ENCODE measurements around the gene CALN1. TPM values are rescaled to one million over a fixed set of nuclear protein-coding genes. Genes with fewer than 3 reads are reported as not detected.

CALN1 gene
- total RNA-seq, 1 donor from 2014 or later = 0.45 TPM

GRCh38 chr7:71900556-71900955, 511.6 kb downstream of the CALN1 start:
- ATAC-seq (no peak), DNase-seq (ENCODE audit: low spot score) (no peak)

GRCh38 chr7:71896535-71896934, 515.6 kb downstream of the CALN1 start:
- ATAC-seq = no peak
- DNase-seq (ENCODE audit: low spot score) = no peak

DNA sequence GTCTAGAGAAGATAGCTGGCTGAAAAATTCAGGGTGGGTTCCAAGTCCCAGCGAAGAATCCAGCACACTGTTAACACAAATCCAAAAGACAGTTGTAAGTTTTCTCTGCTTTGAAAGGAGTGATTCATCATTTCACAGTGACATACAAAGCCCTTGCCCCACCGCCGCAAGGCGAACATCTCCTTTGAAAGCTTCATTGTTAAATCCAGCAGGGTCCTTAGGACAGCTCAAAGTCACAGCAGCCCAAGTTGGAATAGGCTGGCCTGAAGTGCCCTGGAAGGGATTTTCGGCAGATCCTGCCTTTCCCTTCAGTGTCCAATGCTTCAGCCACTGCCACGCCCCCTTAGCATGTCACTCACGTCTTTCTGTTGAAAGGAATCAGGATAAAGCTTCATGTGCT, 526.1 kb downstream of the CALN1 start:
- no peak for DNase-seq (ENCODE audit: low spot score)
- no peak for ATAC-seq

- ATAC-seq = no peak
- no peak for DNase-seq (ENCODE audit: low spot score)
Measured at GRCh38 chr7:71885487-71885886, 526.7 kb downstream of the CALN1 start.

DNA sequence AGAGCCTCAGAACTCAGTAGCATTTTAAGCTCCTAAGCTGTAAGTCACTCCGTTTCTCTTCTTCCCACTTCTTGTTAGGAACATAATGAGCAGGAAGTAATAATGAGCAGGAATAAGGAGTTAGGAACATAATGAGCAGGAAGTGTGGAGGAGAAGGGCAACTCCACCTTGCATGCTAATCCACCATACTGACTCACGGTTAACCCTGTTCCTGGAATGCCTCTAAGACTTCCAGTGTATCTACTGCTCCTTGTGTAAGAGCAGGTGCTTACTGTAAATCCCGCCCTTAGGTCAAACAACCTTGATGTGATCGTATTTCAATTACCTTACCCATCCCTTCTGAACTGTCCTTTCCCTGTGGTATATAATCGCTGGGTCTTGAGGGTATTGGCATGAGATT, 528.7 kb downstream of the CALN1 start:
- DNase-seq (ENCODE audit: low spot score) (no peak), ATAC-seq (no peak)

DNA sequence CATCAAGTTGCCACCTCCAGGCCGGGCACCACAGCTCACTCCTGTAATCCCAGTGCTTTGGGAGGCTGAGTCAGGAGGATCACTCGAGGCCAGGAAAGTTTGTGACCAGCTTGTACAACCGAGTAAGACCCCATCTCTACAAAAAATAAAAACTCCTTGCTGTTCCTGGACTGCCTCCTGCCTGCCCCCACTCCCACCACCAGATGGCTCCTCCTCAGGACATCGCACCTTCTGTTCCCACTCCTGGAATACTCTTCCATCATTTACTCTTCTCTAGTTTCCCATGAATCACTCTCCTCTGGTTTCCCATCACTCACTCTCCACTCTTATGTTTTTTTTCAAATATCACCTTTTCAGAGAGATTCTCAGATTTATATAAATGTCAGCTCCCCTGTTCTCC, 540.7 kb downstream of the CALN1 start:
- no peak for DNase-seq (ENCODE audit: low spot score)
- no peak for ATAC-seq

DNA sequence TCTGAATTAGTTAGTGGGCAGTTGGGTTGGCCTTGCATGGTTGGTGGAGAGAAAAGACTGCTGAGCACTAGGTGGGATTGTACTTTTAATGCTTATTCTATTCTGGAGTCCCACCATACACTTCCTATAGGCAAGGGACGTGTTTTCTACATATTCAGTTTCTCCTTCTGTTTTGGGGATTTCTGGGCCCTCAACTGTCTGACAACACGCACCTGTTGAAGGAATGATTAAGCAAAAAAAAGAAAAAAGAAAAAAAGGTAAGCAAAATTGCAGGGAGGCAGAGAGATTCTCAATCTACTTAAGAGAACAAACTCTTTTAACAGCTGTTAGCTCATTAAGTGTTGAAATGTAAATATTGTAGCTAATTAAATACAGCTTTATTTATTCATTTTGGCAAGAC, 541.3 kb downstream of the CALN1 start:
- no peak for ATAC-seq
- no peak for DNase-seq (ENCODE audit: low spot score)

DNA sequence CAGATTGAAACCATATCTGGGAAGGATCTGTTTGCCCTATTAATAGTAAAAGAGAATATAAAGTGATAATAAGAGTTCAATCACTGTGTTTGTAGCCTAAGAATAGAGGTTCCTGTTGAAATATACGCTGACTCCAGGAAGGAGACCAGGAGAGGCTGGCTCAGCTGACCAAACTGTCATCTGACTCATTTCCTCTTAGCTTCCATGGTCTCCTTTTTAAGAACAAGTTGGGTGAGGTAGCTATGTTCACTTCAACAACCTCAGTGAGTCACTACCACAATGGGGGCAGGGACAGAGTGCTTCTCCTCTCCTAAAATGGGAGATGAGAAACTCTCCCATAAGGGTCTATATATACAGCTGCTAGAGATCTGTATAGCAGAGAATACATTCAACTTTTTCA, 543.3 kb downstream of the CALN1 start:
- no peak for ATAC-seq

GRCh38 chr7:71867626-71868025, 544.5 kb downstream of the CALN1 start:
- ATAC-seq (no peak), DNase-seq (ENCODE audit: low spot score) (no peak)

More for the DNA sequence above, 543.3 kb downstream of the CALN1 start:
- no peak for DNase-seq (ENCODE audit: low spot score)

DNA sequence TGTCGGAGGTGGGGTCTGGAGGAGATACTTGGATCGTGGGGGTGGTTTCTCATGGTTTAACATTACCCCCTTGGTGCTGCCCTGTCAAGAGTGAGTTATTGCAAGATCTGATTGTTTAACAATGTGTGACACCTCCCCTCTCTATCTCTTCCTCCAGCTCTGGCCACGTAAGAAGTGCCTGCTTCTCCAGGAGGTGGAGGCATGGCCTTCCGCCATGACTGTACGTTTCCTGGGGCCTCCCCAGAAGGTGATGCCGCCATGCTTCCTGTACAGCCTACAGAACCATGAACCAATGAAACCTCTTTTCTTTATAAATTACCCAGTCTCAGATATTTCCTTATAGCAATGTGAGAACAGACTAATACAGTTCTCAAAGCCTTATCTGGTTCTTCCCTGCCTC, 547.0 kb downstream of the CALN1 start:
- ATAC-seq = no peak
- DNase-seq (ENCODE audit: low spot score) = no peak

DNA sequence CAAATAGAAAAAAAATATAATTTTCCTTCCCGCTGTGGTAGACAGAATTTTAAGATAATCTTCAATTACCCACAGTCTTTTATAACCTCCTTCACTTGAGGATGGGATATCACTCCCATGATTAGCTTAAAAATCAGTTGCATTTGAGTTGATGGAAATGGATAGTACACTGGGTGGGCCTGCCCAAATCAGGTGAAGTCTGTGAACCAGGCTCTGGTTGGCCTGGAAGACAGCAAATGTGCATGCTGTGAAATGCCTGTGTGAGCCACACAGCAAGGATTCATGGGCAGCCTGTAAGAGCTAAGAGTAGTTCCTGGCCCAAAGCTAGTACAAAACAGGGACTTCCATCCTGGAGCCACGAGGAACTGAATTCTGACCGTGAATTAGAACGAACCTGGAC, 548.0 kb downstream of the CALN1 start:
- ATAC-seq (no peak), DNase-seq (ENCODE audit: low spot score) (no peak)

GRCh38 chr7:71860572-71860971, 551.6 kb downstream of the CALN1 start:
- DNase-seq (ENCODE audit: low spot score) (no peak), ATAC-seq (no peak)

GRCh38 chr7:71857338-71857737, 554.8 kb downstream of the CALN1 start:
- no peak for ATAC-seq
- no peak for DNase-seq (ENCODE audit: low spot score)

DNA sequence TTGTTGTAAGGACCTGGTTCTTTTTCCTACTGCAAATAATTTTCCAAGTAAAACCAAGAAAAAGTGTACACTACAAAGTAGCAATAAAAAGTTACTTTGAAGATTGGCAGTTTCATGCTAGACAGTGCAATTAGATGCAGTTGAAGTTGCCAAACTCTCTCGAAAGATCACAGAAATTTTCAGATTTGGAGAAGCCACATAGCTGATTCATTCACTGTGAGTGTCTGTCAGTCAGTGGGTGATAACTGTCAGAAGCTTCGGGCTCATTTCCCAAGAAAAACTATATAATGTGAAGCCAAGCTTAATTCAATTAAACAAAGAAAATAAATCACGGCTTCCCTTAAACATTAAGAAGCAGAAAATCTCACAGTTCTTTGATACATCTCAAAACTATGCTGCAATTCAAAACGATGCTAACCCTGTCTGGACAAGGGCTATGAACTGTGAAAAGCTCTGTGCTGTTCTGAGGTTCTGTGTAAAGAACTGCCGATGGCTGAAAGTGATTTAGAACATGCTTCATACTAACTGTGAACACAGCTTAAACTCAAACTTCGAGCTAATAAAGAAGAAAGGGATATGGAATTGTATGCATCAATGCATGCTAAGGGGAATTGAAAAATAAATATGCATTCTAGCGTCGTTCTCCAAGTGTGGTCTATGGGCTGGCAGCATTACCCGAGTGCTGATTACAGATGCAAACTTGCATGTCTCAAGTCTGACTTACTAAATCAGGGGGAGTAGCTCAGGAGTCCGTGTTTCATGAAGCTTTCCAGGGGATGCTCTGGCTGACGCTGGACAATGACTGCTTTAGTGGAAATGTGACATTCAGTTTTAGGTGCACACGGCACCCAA, 557.4 kb downstream of the CALN1 start:
- ATAC-seq = no peak
- DNase-seq (ENCODE audit: low spot score) = no peak

- ATAC-seq (no peak), DNase-seq (ENCODE audit: low spot score) (no peak)
Measured at GRCh38 chr7:71851776-71852498, 560.2 kb downstream of the CALN1 start.

DNA sequence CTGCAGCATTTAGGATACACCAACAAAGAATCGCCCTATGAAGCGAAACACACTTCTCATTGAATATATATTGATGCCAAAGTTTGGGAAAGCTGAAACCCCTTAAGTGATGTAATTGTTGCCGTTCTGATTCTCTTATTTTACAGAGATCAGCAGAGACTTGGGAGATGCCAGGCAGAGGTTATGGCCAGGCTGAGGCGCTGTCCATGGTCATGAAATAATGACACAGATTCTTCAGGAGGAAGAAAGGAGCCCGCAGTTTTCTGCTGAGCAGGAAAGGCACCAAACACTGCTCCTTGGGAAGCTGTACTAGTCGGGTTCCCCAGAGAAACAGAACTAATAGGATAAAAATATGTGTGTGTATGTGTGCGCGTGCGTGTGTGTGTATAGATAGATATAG, 566.0 kb downstream of the CALN1 start:
- DNase-seq (ENCODE audit: low spot score) (no peak), ATAC-seq (no peak)

GRCh38 chr7:71843676-71844075, 568.5 kb downstream of the CALN1 start:
- DNase-seq (ENCODE audit: low spot score) (no peak), ATAC-seq (no peak)

DNA sequence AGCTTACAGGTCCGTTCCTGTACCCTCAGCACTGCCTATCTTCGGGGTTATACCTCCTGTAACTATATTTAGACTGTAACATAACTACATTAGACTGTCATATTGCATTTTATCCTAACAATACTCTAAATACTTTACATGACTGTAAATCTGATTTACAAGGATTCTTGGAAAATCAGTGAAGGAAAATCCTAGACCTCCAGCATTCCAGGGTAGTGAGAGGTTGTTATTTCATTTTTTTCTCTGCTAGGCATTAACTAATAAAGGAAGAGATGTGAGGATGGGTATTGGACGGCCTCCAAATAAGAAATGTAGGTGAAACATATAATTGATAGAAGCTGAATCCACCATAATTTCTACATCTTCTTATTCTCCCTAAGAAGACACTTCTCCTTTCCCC, 569.4 kb downstream of the CALN1 start:
- ATAC-seq = no peak
- no peak for DNase-seq (ENCODE audit: low spot score)

GRCh38 chr7:71842381-71842780, 569.8 kb downstream of the CALN1 start:
- DNase-seq (ENCODE audit: low spot score) (no peak), ATAC-seq (no peak)

GRCh38 chr7:71835056-71835455, 577.1 kb downstream of the CALN1 start:
- no peak for ATAC-seq
- DNase-seq (ENCODE audit: low spot score) = no peak

- ATAC-seq (no peak), DNase-seq (ENCODE audit: low spot score) (no peak)
Measured at GRCh38 chr7:71829515-71829914, 582.6 kb downstream of the CALN1 start.

DNA sequence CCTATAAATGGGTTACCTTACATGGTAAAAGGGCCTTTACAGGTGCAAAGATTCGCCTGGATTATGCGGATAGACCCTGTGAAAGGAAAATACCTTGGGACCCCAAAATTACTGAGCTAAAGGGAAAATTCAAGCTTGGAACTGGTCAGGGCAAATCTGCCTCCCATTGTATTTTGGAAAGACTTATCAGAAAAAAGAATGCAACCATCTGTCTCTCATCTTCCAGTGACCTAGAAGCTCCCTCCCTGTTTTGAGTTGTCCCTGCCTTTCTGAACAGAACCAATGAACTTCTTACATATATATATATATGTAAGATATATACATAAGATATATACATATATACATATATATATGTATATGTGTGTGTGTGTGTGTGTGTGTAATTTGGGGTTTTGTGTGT, 583.8 kb downstream of the CALN1 start:
- no peak for DNase-seq (ENCODE audit: low spot score)

More for the DNA sequence above, 583.8 kb downstream of the CALN1 start:
- no peak for ATAC-seq
